Measurements from ENCODE around the gene HECTD4. TPM values are rescaled to one million over a fixed set of nuclear protein-coding genes. Genes with fewer than 3 reads are reported as not detected.
"Not testable (repeated sequence)": the region's sequence is repeated elsewhere in the genome, so short reads cannot be mapped to it uniquely, and the experiment has no call there.

The HECTD4 gene
- total RNA-seq, 1 experiment from 2014 or later = 31.2 TPM

- Histone ChIP-seq H3K36me3 (ENCODE audit: control insufficient read depth in 1 of 2, insufficient read depth in 2 of 2, low read length in 2 of 2) (no peaks in the 10 kb centered on the region), H3K9me3 (ENCODE audit: control insufficient read depth in 1 of 2, insufficient read depth in 1 of 2, low read depth in 1 of 2, low read length in 2 of 2) (no peaks in the 10 kb centered on the region), H3K27me3 (ENCODE audit: insufficient read depth, low read length) (no peaks in the 10 kb centered on the region), H3K4me3 (replicated peaks in 1 of 2; ENCODE audit: low read depth in 1 of 2, low read length in 2 of 2) (no peak overlapping the region), H4K20me1 (ENCODE audit: insufficient read depth) (no peaks in the 10 kb centered on the region), H2AFZ (ENCODE audit: low read depth, low read length, poor library complexity, severe bottlenecking) (no peak overlapping the region), H3K4me2 (ENCODE audit: low read length) (no peak overlapping the region), H3K9ac (ENCODE audit: low read length) (no peak overlapping the region), H3K9me2 (ENCODE audit: insufficient read depth) (no peaks in the 10 kb centered on the region), H3K79me2 (ENCODE audit: insufficient read depth, low read length) (no peaks in the 10 kb centered on the region; the same call in 1 of the 2 replicates), H3K4me1 (ENCODE audit: control insufficient read depth in 1 of 2, insufficient read depth in 2 of 2, low read length in 2 of 2) (peaks cover 6 to 19% of the 10 kb centered on the region in 2 experiments), H3K27ac (ENCODE audit: low read depth, low read length) (no peak overlapping the region)
- DNase-seq (ENCODE audit: low read depth, low spot score) = no peak
- ChIA-PET POLR2A (no interaction called here), RAD21 (ENCODE audit: low non-redundant PET in 1 of 2, low total read pairs in 2 of 2, uncharacterized antibody in 2 of 2, unreplicated experiment in 2 of 2) (no interaction called here), CTCF (no interaction called here)
- ATAC-seq = no peak
- intact Hi-C loops (cut with micrococcal nuclease) = no loop called here
- TF ChIP-seq SIN3A (IDR thresholded peaks at IDR 0.05; ENCODE audit: low read depth) = no peak
- TF ChIP-seq EZH2phosphoT487 (IDR thresholded peaks at IDR 0.05; ENCODE audit: borderline replicate concordance) = no peak
- no peak for TF ChIP-seq POLR2A (IDR thresholded peaks at IDR 0.05; ENCODE audit: borderline replicate concordance, extremely low read depth, insufficient read depth, insufficient read length)
- TF ChIP-seq SP1 (IDR thresholded peaks at IDR 0.05; ENCODE audit: low read depth) = no peak
- no peak for TF ChIP-seq ELF1 (IDR thresholded peaks at IDR 0.05; ENCODE audit: borderline replicate concordance, low read depth)
- TF ChIP-seq ATF3 (IDR thresholded peaks at IDR 0.05) = no peak
- TF ChIP-seq ZBTB33 (IDR thresholded peaks at IDR 0.05; ENCODE audit: extremely low read depth, insufficient replicate concordance, low read length) = no peak
- no peak for TF ChIP-seq RAD21 (IDR thresholded peaks at IDR 0.05; ENCODE audit: low read depth)
- TF ChIP-seq EGR1 (IDR thresholded peaks at IDR 0.05; ENCODE audit: low read depth) = no peak
- TF ChIP-seq FOSL1 (IDR thresholded peaks at IDR 0.05; ENCODE audit: low read depth) = no peak
- TF ChIP-seq SRF (IDR thresholded peaks at IDR 0.05; ENCODE audit: low read depth) = no peak
- TF ChIP-seq CTCF (IDR thresholded peaks at IDR 0.05 in 2 of 3, conservative IDR thresholded peaks at IDR 0.05 in 1 of 3; ENCODE audit: borderline replicate concordance in 1 of 3, insufficient read depth in 1 of 3, low read depth in 2 of 3, low read length in 2 of 3) = no peak
- TF ChIP-seq YY1 (IDR thresholded peaks at IDR 0.05; ENCODE audit: extremely low read depth, insufficient replicate concordance, low read depth, low read length) = no peak
- no peak for TF ChIP-seq ZFX (IDR thresholded peaks at IDR 0.05)
- no peak for TF ChIP-seq MAX (IDR thresholded peaks at IDR 0.05)
- no peak for TF ChIP-seq TCF7L2 (IDR thresholded peaks at IDR 0.05; ENCODE audit: borderline replicate concordance, extremely low read depth, insufficient read depth, insufficient read length)
- TF ChIP-seq CEBPB (IDR thresholded peaks at IDR 0.05; ENCODE audit: low read depth) = no peak
- no peak for TF ChIP-seq ZNF274 (IDR thresholded peaks at IDR 0.05; ENCODE audit: low read depth, low read length)
- TF ChIP-seq EZH2 (IDR thresholded peaks at IDR 0.05) = no peak
- no TSS peak for BruUV-seq (replicated peaks)
Measured at GRCh38 chr12:112349431-112349830, 32.8 kb downstream of the HECTD4 start.

- H4K20me1 ChIP-seq (ENCODE audit: insufficient read depth); ATAC-seq; H3K9ac ChIP-seq (ENCODE audit: low read length); intact Hi-C loops (cut with micrococcal nuclease); H3K4me3 ChIP-seq (replicated peaks in 1 of 2; ENCODE audit: low read depth in 1 of 2, low read length in 2 of 2); POLR2A ChIA-PET; CTCF ChIA-PET; H3K9me2 ChIP-seq (ENCODE audit: insufficient read depth); BruUV-seq (replicated peaks); H3K27ac ChIP-seq (ENCODE audit: low read depth, low read length); RAD21 ChIA-PET (ENCODE audit: low non-redundant PET in 1 of 2, low total read pairs in 2 of 2, uncharacterized antibody in 2 of 2, unreplicated experiment in 2 of 2); H3K9me3 ChIP-seq (ENCODE audit: control insufficient read depth in 1 of 2, insufficient read depth in 1 of 2, low read depth in 1 of 2, low read length in 2 of 2); H3K36me3 ChIP-seq (ENCODE audit: control insufficient read depth in 1 of 2, insufficient read depth in 2 of 2, low read length in 2 of 2); H2AFZ ChIP-seq (ENCODE audit: low read depth, low read length, poor library complexity, severe bottlenecking); H3K4me2 ChIP-seq (ENCODE audit: low read length); H3K79me2 ChIP-seq (ENCODE audit: insufficient read depth, low read length); DNase-seq (ENCODE audit: low read depth, low spot score); H3K27me3 ChIP-seq (ENCODE audit: insufficient read depth, low read length): not testable (repeated sequence)
- peaks cover 6 to 14% of the 10 kb centered on the region in 2 experiments for H3K4me1 ChIP-seq (ENCODE audit: control insufficient read depth in 1 of 2, insufficient read depth in 2 of 2, low read length in 2 of 2)
Measured at GRCh38 chr12:112348926-112349325, 33.3 kb downstream of the HECTD4 start.
